ENCODE results near the gene SOX6.

DNA sequence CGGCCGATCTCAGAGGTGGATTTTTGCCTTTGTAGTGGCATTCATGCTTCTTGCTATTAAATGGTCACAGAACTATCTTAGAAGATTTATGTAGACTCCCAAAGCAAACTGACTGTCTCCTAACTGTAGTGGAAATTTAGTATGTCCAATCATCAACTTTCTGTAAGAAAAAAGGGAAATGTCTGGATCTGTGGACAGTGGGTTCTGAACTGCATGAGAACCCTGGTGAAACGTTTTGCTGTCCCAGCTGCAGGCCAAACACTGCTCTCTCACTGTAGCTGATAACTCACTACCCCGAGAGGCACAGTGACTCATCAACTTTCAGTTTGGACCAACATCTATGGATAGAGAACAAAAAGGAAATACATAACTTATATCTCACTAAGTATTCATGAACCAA lies 387.1 kb downstream of the SOX6 start:
- TF ChIP-seq TAF1 (IDR thresholded peaks at IDR 0.05; ENCODE audit: low read depth, low read length): no peak
- TF ChIP-seq POLR2A (IDR thresholded peaks at IDR 0.05; ENCODE audit: low read depth, low read length): no peak
- no peak for TF ChIP-seq POLR2AphosphoS5 (IDR thresholded peaks at IDR 0.05; ENCODE audit: low read depth, low read length)
- no peak for TF ChIP-seq PAX5 (IDR thresholded peaks at IDR 0.05; ENCODE audit: insufficient read depth, low read length, severe bottlenecking)
- TF ChIP-seq SPI1 (IDR thresholded peaks at IDR 0.05; ENCODE audit: low read depth, low read length): 0 out of 2 replicates have a peak, but pooled peaks have one; percentile 13
- no peak for TF ChIP-seq POU2F2 (IDR thresholded peaks at IDR 0.05; ENCODE audit: low read depth, low read length)

Measured in GM12891 (cell line).